Upper lobe of left lung (tissue), 6 donors: ENCODE data around the gene PRR22. TPM values are rescaled to one million over a fixed set of nuclear protein-coding genes. Genes with fewer than 3 reads are reported as not detected.
"Not testable (repeated sequence)": the region's sequence is repeated elsewhere in the genome, so short reads cannot be mapped to it uniquely, and the experiment has no call there.

Source experiments
- ATAC-seq, 2 donors: fragments of 200-7000 bp; cut with Tn5 transposase; one replicate each; pipeline ENCODE4 v1.9.1; 2022; ENCODE audit warnings: mild to moderate bottlenecking in 2 of 2, moderate library complexity in 2 of 2; ENCODE audit not compliant: low FRiP score in 2 of 2
- DNase-seq, 2 donors: peaks; one replicate each; pipeline ENCODE4 v3.0.0-alpha.2; 2019 to 2020
- H3K27ac ChIP-seq, 4 donors: fragments of 200-600 bp; sonication (generic); one replicate each; pipeline ENCODE4 v1.5.1; 2016 to 2019
- H3K27me3 ChIP-seq, 4 donors: fragments of 200-600 bp; sonication (generic); one replicate each; pipeline ENCODE4 v1.5.1; 2017 to 2019
- H3K36me3 ChIP-seq, 4 donors: fragments of 200-600 bp; sonication (generic); one replicate each; pipeline ENCODE4 v1.5.1; 2016 to 2019
- H3K4me1 ChIP-seq, 4 donors: fragments of 200-600 bp; sonication (generic); one replicate each; pipeline ENCODE4 v1.5.1; 2018 to 2019
- H3K4me3 ChIP-seq, 4 donors: fragments of 200-600 bp; sonication (generic); one replicate each; pipeline ENCODE4 v1.5.1; 2017 to 2019; ENCODE audit warnings: mild to moderate bottlenecking in 2 of 4, moderate library complexity in 1 of 4
- H3K9me3 ChIP-seq, 4 donors: fragments of 200-600 bp; sonication (generic); one replicate each; pipeline ENCODE4 v1.5.1; 2018 to 2019
- EP300 ChIP-seq, 4 donors: sonication (generic); formaldehyde crosslinking; IDR thresholded peaks; one replicate each; pipeline ENCODE4 v1.5.1; 2017; ENCODE audit warnings: antibody characterized with exemption in 4 of 4, control low read depth in 2 of 4
- POLR2A ChIP-seq, 4 donors: fragments of 450-650 bp; IDR thresholded peaks; one replicate each; pipeline ENCODE4 v1.5.1; 2016 to 2017; ENCODE audit warnings: antibody characterized with exemption in 4 of 4, mild to moderate bottlenecking in 2 of 4
- POLR2AphosphoS5 ChIP-seq, 2 donors: sonication (generic); formaldehyde crosslinking; IDR thresholded peaks; one replicate each; pipeline ENCODE4 v1.5.1; 2017; ENCODE audit warnings: antibody characterized with exemption in 2 of 2
- WGBS, 2 donors: methylation state at CpG; one replicate each; pipeline ENCODE4 v1.1.5; 2017 to 2018; 5-methylcytosine and 5-hydroxymethylcytosine counted together
- total RNA-seq, 6 donors: library from RNA; depleted of rRNA in 4 of 6; stranded (reverse); fragments of >200 nt in 4 of 6; gene quantifications; one replicate each; pipeline versions ENCODE4 v1.1.0 to v1.2.1, GENCODE V29; 2016 to 2021
- TF ChIP-seq, protein P1 (sequence below), 6 experiments: fragments of 450-650 bp in 4 of 6; fragments of 200-600 bp in 2 of 6; sonication (generic) in 2 of 6; IDR thresholded peaks; one replicate each; pipeline ENCODE4 v1.5.1; 2016 to 2019; ENCODE audit warnings: antibody characterized with exemption in 6 of 6
- donor health status: DM: no; HTN: no; CAD: no; lungs with moderate emphysema.
- donor health status: DM: no; HTN: yes; CAD: no; lungs with severe emphysema.

The PRR22 gene
- total RNA-seq, 6 donors from 2014 or later, result 1.8 to 4.4 (median 3.4) TPM

DNA sequence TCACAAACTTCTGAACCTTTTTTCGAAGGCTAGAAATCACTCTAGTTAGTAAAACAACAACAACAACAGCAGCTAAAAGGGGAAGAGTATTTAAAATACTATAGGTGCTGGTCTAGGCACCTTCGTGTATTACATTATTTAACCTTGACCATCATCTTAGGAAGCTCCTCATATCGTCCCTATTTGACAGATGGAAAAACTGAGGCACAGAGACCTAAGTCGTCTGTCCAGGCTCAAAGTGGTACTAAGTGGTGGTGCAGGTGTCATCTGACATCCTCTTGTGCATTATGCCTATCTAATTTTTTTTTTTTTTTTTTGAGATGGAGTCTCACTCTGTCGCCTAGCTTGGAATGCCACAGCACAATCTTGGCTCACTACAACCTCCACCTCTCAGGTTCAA, 35.0 kb downstream of the PRR22 start:
- Histone ChIP-seq H3K27me3 (no peaks in the 10 kb centered on the region), H3K9me3 (no peaks in the 10 kb centered on the region)
- 87 to 88% methylated on average over 5 of the region's 5 CpGs for WGBS, 2 donors

DNA sequence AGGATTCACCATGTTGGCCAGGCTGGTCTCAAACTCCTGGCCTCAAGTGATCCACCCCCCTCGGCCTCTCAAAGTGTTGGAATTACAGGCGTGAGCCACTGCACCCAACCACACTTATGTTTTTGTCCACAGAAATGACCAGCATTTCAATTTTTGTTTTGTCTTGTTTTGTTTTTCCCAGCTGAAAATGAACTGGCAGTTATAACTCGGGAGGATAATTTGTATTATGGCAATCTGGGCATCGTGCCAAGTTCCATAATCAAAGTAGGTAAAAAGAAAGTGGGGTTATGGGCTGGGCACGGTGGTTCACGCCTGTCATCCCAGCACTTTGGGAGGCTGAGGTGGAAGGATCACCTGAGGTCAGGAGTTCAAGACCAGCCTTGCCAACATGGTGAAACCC, 35.6 kb downstream of the PRR22 start:
- not testable (repeated sequence) for H3K4me3 ChIP-seq, H3K27ac ChIP-seq, DNase-seq, H3K36me3 ChIP-seq, H3K27me3 ChIP-seq, H3K9me3 ChIP-seq, ATAC-seq, H3K4me1 ChIP-seq
- 33 to 36% methylated on average over 6 of the region's 6 CpGs for WGBS, 2 donors

More for the DNA sequence above, 35.0 kb downstream of the PRR22 start:
- Histone ChIP-seq H3K4me3 (no peak overlapping the region), H3K36me3 (no peaks in the 10 kb centered on the region), H3K4me1 (no peaks in the 10 kb centered on the region), H3K27ac (no peak overlapping the region)
- no peak for DNase-seq
- TF ChIP-seq, protein P1, sequence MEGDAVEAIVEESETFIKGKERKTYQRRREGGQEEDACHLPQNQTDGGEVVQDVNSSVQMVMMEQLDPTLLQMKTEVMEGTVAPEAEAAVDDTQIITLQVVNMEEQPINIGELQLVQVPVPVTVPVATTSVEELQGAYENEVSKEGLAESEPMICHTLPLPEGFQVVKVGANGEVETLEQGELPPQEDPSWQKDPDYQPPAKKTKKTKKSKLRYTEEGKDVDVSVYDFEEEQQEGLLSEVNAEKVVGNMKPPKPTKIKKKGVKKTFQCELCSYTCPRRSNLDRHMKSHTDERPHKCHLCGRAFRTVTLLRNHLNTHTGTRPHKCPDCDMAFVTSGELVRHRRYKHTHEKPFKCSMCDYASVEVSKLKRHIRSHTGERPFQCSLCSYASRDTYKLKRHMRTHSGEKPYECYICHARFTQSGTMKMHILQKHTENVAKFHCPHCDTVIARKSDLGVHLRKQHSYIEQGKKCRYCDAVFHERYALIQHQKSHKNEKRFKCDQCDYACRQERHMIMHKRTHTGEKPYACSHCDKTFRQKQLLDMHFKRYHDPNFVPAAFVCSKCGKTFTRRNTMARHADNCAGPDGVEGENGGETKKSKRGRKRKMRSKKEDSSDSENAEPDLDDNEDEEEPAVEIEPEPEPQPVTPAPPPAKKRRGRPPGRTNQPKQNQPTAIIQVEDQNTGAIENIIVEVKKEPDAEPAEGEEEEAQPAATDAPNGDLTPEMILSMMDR (IDR thresholded peaks at IDR 0.05), result no peak
- TF ChIP-seq EP300 (IDR thresholded peaks at IDR 0.05) (no peak), POLR2A (IDR thresholded peaks at IDR 0.05) (no peak), POLR2AphosphoS5 (IDR thresholded peaks at IDR 0.05) (no peak)
- no peak for ATAC-seq

DNA sequence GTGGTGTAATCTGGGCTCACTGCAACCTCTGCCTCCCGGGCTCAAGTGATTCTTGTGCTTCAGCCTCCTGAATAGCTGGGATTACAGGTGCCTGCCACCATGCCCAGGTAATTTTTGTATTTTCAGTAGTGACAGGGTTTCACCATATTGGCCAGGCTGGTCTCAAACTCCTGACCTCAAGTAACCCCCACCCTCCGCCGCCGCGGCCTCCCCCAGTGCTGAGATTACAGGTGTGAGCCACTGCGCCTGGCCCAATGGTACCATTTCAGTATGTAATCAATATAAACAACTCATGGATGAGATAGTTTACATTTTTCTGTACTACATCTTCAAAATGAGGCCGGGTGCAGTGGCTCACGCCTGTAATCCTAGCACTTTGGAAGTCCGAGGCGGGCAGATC, 39.5 kb downstream of the PRR22 start:
- H3K4me3 ChIP-seq, H3K4me1 ChIP-seq, H3K27me3 ChIP-seq, H3K27ac ChIP-seq, H3K36me3 ChIP-seq, H3K9me3 ChIP-seq, ATAC-seq: not testable (repeated sequence)
- WGBS, 2 donors, result 85 to 87% methylated on average over 9 of the region's 10 CpGs
- peak in 1 of 2 donors; percentile 67 for DNase-seq

DNA sequence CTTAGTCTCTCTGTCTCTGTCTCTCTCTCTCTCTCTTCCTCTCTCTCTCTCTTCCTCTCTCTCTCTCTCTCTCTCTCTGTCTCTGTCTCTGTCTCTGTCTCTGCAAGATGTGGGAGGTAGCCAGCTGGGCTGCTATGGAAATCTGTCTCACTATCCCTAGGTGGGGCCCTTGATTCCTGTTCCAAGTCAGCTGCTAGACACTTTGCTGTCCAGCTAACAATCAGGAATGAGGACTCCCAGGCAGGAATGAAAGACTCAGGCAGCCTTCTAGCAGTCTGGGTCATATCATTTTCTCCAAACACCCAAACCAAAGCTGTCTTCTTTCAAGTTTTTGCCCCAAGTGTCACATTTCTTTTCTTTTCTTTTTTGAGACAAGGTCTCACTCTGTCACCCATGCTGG, 40.9 kb downstream of the PRR22 start:
- Histone ChIP-seq H3K9me3 (no peaks in the 10 kb centered on the region), H3K4me1 (no peaks in the 10 kb centered on the region), H3K27me3 (no peaks in the 10 kb centered on the region), H3K4me3 (no peak overlapping the region), H3K27ac (no peak overlapping the region), H3K36me3 (no peaks in the 10 kb centered on the region)
- TF ChIP-seq, protein P1 (IDR thresholded peaks at IDR 0.05), result no peak
- no peak for TF ChIP-seq EP300 (IDR thresholded peaks at IDR 0.05)
- TF ChIP-seq POLR2AphosphoS5 (IDR thresholded peaks at IDR 0.05), result no peak
- TF ChIP-seq POLR2A (IDR thresholded peaks at IDR 0.05), result no peak
- ATAC-seq (no peak), DNase-seq (no peak)

DNA sequence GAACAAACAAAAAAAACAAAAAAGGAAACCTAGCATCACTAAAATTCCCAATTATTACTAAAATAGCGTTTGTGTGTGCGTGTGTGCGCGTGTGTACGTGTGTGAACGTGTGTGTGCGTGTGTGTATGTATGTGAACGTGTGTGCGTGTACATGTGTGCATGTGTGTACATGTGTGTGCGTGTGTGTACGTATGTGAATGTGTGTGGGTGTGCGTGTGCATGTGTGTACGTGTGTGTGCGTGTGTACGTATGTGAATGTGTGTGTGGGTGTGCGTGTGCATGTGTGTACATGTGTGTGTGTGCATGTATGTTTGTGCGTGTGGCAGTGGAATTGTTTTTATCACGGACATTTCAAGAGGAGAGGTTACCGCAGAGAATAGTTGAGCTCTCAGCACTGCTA, 42.5 kb downstream of the PRR22 start:
- 86 to 93% methylated on average over 19 of the region's 19 CpGs for WGBS, 2 donors
- TF ChIP-seq POLR2AphosphoS5 (IDR thresholded peaks at IDR 0.05), result no peak
- no peak for TF ChIP-seq POLR2A (IDR thresholded peaks at IDR 0.05)
- TF ChIP-seq EP300 (IDR thresholded peaks at IDR 0.05), result no peak
- H3K4me1 ChIP-seq, result no peaks in the 10 kb centered on the region
- ATAC-seq, result no peak
- H3K36me3 ChIP-seq, result no peaks in the 10 kb centered on the region
- no peak overlapping the region for H3K4me3 ChIP-seq
- H3K27ac ChIP-seq, result no peak overlapping the region
- no peak for DNase-seq
- H3K9me3 ChIP-seq, result no peaks in the 10 kb centered on the region
- no peaks in the 10 kb centered on the region for H3K27me3 ChIP-seq

DNA sequence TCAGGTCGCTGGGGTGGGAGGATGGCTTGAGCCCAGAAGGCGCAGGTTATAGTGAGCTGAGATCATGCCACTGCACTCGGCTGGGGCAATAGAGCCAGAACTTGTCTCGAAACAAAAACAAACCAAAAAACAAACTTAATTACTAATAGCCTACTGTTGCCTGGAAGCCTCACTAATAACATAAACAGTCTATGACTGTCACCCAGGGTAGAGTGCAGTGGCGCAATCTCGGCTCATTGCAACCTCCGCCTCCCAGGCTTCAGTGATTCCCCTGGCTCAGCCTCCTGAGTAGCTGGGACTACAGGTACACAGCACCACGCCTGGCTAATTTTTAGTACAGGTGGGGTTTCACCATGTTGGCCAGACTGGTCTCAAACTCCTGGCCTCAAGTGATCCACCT, 46.1 kb downstream of the PRR22 start:
- Histone ChIP-seq H3K4me1 (no peaks in the 10 kb centered on the region), H3K36me3 (no peaks in the 10 kb centered on the region), H3K27ac (no peak overlapping the region), H3K9me3 (no peaks in the 10 kb centered on the region), H3K4me3 (no peak overlapping the region), H3K27me3 (no peaks in the 10 kb centered on the region)
- 70 to 78% methylated on average over 8 of the region's 8 CpGs for WGBS, 2 donors
- DNase-seq (no peak), ATAC-seq (no peak)
- TF ChIP-seq, protein P1 (IDR thresholded peaks at IDR 0.05), result no peak
- TF ChIP-seq POLR2AphosphoS5 (IDR thresholded peaks at IDR 0.05) (no peak), POLR2A (IDR thresholded peaks at IDR 0.05) (no peak), EP300 (IDR thresholded peaks at IDR 0.05) (no peak)

DNA sequence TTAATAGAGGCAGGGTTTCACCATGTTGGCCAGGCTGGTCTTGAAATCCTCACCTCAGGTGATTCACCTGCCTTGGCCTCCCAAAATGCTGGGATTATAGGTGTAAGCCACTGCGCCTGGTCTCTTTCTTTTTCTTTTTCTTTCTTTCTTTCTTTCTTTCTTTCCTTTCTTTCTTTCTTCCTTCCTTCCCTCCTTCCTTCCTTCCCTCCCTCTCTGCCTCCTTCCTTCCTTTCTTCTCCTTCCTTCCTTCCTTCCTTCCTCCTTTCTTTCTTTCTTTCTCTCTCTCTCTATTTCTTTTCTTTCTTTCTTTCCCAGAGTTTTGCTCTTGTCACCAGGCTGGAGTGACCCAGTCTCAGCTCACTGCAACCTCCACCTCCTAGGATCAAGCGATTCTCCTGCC, 51.4 kb downstream of the PRR22 start:
- not testable (repeated sequence) for H3K4me3 ChIP-seq, ATAC-seq, H3K27ac ChIP-seq, DNase-seq, H3K27me3 ChIP-seq, H3K36me3 ChIP-seq, H3K4me1 ChIP-seq
- peaks cover 0 to 14% (median 5%) of the 10 kb centered on the region in 4 donors for H3K9me3 ChIP-seq
- WGBS, 2 donors, result 80 to 84% methylated on average over 2 of the region's 2 CpGs

Other genes with a start within 250 kb of the PRR22 start
- gene TINCR, start 216.8 kb downstream of the PRR22 start, total RNA-seq, result 10 to 100 TPM in 1 of 6 donors, 1 to 10 TPM in 5; 3.1 to 12.8 (median 4.3) TPM
- gene SAFB2, start 162.0 kb downstream of the PRR22 start, total RNA-seq, result 100 to 1,000 TPM in 2 of 6 donors, 10 to 100 TPM in 4; 41.8 to 273 (median 94.5) TPM
- 100 to 1,000 TPM in 3 of 6 donors, 10 to 100 TPM in 3; 66.4 to 524 (median 113) TPM for gene SAFB, start 161.7 kb downstream of the PRR22 start, total RNA-seq
- 10 to 100 TPM; 19.1 to 63.2 (median 34.2) TPM for gene MICOS13, start 104.2 kb downstream of the PRR22 start, total RNA-seq
- 10 to 100 TPM in 4 of 6 donors, 1 to 10 TPM in 2; 4.5 to 26.5 (median 16.7) TPM for gene HSD11B1L, start 103.7 kb downstream of the PRR22 start, total RNA-seq
- gene RPL36, start 94.5 kb downstream of the PRR22 start, total RNA-seq, result 100 to 1,000 TPM; 290 to 626 (median 442) TPM
- gene LONP1, start 64.6 kb downstream of the PRR22 start, total RNA-seq, result 100 to 1,000 TPM in 2 of 6 donors, 10 to 100 TPM in 4; 79.7 to 141 (median 89.4) TPM
- gene CATSPERD, start 64.1 kb downstream of the PRR22 start, total RNA-seq, result 1 to 10 TPM in 3 of 6 donors, not detected in 3; 1.1 to 5.9 (median 1.7) TPM
- 10 to 100 TPM; 31.4 to 88.0 (median 43.1) TPM for gene DUS3L, start 6.4 kb upstream of the PRR22 start, total RNA-seq
- gene NRTN, start 20.3 kb upstream of the PRR22 start, total RNA-seq, result 10 to 100 TPM in 1 of 6 donors, 1 to 10 TPM in 4, under 1 TPM in 1; 0.77 to 13.3 (median 4.5) TPM
- gene FUT6, start 55.0 kb upstream of the PRR22 start, total RNA-seq, result 1 to 10 TPM in 2 of 6 donors, under 1 TPM in 4; 0.30 to 3.6 (median 0.82) TPM
- 10 to 100 TPM in 4 of 6 donors, 1 to 10 TPM in 2; 4.2 to 19.5 (median 12.7) TPM for gene FUT3, start 66.7 kb upstream of the PRR22 start, total RNA-seq
- gene FUT5, start 85.8 kb upstream of the PRR22 start, total RNA-seq, result not detected
- gene NDUFA11, start 119.0 kb upstream of the PRR22 start, total RNA-seq, result 100 to 1,000 TPM in 4 of 6 donors, 10 to 100 TPM in 2; 87.3 to 238 (median 157) TPM
- gene VMAC, start 120.1 kb upstream of the PRR22 start, total RNA-seq, result 10 to 100 TPM in 3 of 6 donors, 1 to 10 TPM in 3; 4.1 to 38.8 (median 9.3) TPM
- gene CAPS, start 129.5 kb upstream of the PRR22 start, total RNA-seq, result 100 to 1,000 TPM in 4 of 6 donors, 10 to 100 TPM in 2; 20.6 to 414 (median 115) TPM
- gene RANBP3, start 193.4 kb upstream of the PRR22 start, total RNA-seq, result 100 to 1,000 TPM in 1 of 6 donors, 10 to 100 TPM in 5; 64.4 to 116 (median 68.5) TPM